Smooth muscle cell (in vitro differentiated cells): Measurements from ENCODE around the gene SCAPER. TPM values are rescaled to one million over a fixed set of nuclear protein-coding genes. Genes with fewer than 3 reads are reported as not detected.

ENCODE experiments used
- DNase-seq: peaks from one replicate; lab custom pipeline; 2025; ENCODE audit not compliant: unreplicated experiment; lab: John Stamatoyannopoulos, UW
- H2AFZ ChIP-seq: fragments of 200-600 bp; sonication (generic); 2 replicates; pipeline ENCODE4 v1.6.0; 2016; ENCODE audit warnings: antibody characterized with exemption, low read depth, mild to moderate bottlenecking
- H3F3A ChIP-seq: fragments of 200-600 bp; sonication (generic); 2 replicates; pipeline ENCODE4 v1.6.0; 2017; ENCODE audit warnings: antibody characterized with exemption, low read depth
- H3K27ac ChIP-seq: fragments of 200-600 bp; sonication (generic); 2 replicates; pipeline ENCODE4 v1.5.1; 2016; ENCODE audit warnings: low read depth, mild to moderate bottlenecking
- H3K27me3 ChIP-seq: fragments of 200-600 bp; sonication (generic); 2 replicates; pipeline ENCODE4 v1.6.1; 2016; ENCODE audit warnings: low read depth, mild to moderate bottlenecking
- H3K36me3 ChIP-seq: fragments of 200-600 bp; sonication (generic); 2 replicates; pipeline ENCODE4 v1.5.1; 2016; ENCODE audit warnings: low read depth
- H3K4me1 ChIP-seq: fragments of 200-600 bp; sonication (generic); 2 replicates; pipeline ENCODE4 v1.5.1; 2016; ENCODE audit warnings: low read depth
- H3K4me2 ChIP-seq: fragments of 200-600 bp; sonication (generic); 2 replicates; pipeline ENCODE4 v1.6.0; 2016; ENCODE audit warnings: mild to moderate bottlenecking
- H3K4me3 ChIP-seq: fragments of 200-600 bp; sonication (generic); 2 replicates; pipeline ENCODE4 v1.5.1; 2016; ENCODE audit warnings: mild to moderate bottlenecking
- H3K79me2 ChIP-seq: fragments of 200-600 bp; sonication (generic); 2 replicates; pipeline ENCODE4 v1.6.0; 2016; ENCODE audit warnings: low read depth, mild to moderate bottlenecking
- H3K9ac ChIP-seq: fragments of 200-600 bp; sonication (generic); 2 replicates; pipeline ENCODE4 v1.6.0; 2016; ENCODE audit warnings: low read depth
- H3K9me3 ChIP-seq: fragments of 200-600 bp; sonication (generic); replicated peaks from 2 replicates; pipeline ENCODE4 v1.5.1; 2016; ENCODE audit warnings: low read depth
- H4K20me1 ChIP-seq: fragments of 200-600 bp; sonication (generic); 2 replicates; pipeline ENCODE4 v1.6.0; 2016; ENCODE audit warnings: low read depth
- CTCF ChIP-seq: fragments of 200-600 bp; sonication (generic); IDR thresholded peaks from 2 replicates; pipeline ENCODE4 v1.5.1; 2017; ENCODE audit warnings: borderline replicate concordance, mild to moderate bottlenecking, antibody characterized with exemption; ENCODE audit not compliant: insufficient read depth, poor library complexity, severe bottlenecking
- WGBS: methylation state at CpG from one replicate; pipeline ENCODE4 v1.1.7; 2016; ENCODE audit warnings: low lambda C conversion rate; 5-methylcytosine and 5-hydroxymethylcytosine counted together
- polyA plus RNA-seq: library from polyadenylated mRNA; unstranded; fragments of >200 nt; fragmentation: Nextera tagmentation; extraction: Ambion mirVana; gene quantifications from 2 replicates; pipeline ENCODE4 v1.2.1, GENCODE V29; 2016
- total RNA-seq: library from RNA; depleted of rRNA; stranded (reverse); fragments of >200 nt; gene quantifications from 2 replicates; pipeline ENCODE4 v1.2.3, GENCODE V29; 2014

Gene SCAPER
- total and polyA plus RNA-seq, 2 experiments from 2014 or later = 6.6 to 34.3 TPM

GRCh38 chr15:76342058-76342381, 563.1 kb downstream of the SCAPER start:
- H2AFZ ChIP-seq = no peak overlapping the region
- 14% methylated on average over 20 of the region's 20 CpGs for WGBS
- H3K4me3 ChIP-seq = no peak overlapping the region
- no peak overlapping the region for H3K27ac ChIP-seq
- H3K4me1 ChIP-seq = peaks cover 44% of the 10 kb centered on the region
- no peaks in the 10 kb centered on the region for H3K79me2 ChIP-seq
- no peak overlapping the region for H3K9ac ChIP-seq
- H3K27me3 ChIP-seq = peaks cover 100% of the 10 kb centered on the region
- TF ChIP-seq CTCF = no peak
- no peaks in the 10 kb centered on the region for H3K36me3 ChIP-seq
- H4K20me1 ChIP-seq = peaks cover 29% of the 10 kb centered on the region
- H3K9me3 ChIP-seq = no peaks in the 10 kb centered on the region
- H3K4me2 ChIP-seq = peak overlapping the region; percentile 6
- no peak for DNase-seq
- H3F3A ChIP-seq = no peaks in the 10 kb centered on the region

- Histone ChIP-seq H3K4me1 (peaks cover 42% of the 10 kb centered on the region), H3K4me2 (peak overlapping the region; percentile 6), H3K9me3 (no peaks in the 10 kb centered on the region), H3K79me2 (no peaks in the 10 kb centered on the region), H3K36me3 (no peaks in the 10 kb centered on the region), H3K9ac (no peak overlapping the region), H3K27me3 (peaks cover 100% of the 10 kb centered on the region), H3F3A (no peaks in the 10 kb centered on the region), H3K4me3 (no peak overlapping the region), H2AFZ (no peak overlapping the region), H4K20me1 (peaks cover 29% of the 10 kb centered on the region), H3K27ac (no peak overlapping the region)
- no peak for DNase-seq
- no peak for TF ChIP-seq CTCF
- 8% methylated on average over 36 of the region's 42 CpGs for WGBS
Measured at GRCh38 chr15:76341366-76342057, 563.6 kb downstream of the SCAPER start.

GRCh38 chr15:76340803-76341365, 564.3 kb downstream of the SCAPER start:
- WGBS = 4% methylated on average over 34 of the region's 35 CpGs
- Histone ChIP-seq H3K27ac (no peak overlapping the region), H3K36me3 (no peaks in the 10 kb centered on the region), H3K79me2 (no peaks in the 10 kb centered on the region), H3F3A (no peaks in the 10 kb centered on the region), H3K27me3 (peaks cover 100% of the 10 kb centered on the region), H4K20me1 (peaks cover 29% of the 10 kb centered on the region), H3K9me3 (no peaks in the 10 kb centered on the region), H3K4me2 (peak overlapping the region; percentile 78), H3K9ac (no peak overlapping the region), H3K4me1 (peaks cover 40% of the 10 kb centered on the region), H3K4me3 (peak overlapping the region; percentile 45), H2AFZ (no peak overlapping the region)
- no peak for DNase-seq
- no peak for TF ChIP-seq CTCF
